K562 (cell line): ENCODE results near the gene SIKE1. TPM values are rescaled to one million over a fixed set of nuclear protein-coding genes. Genes with fewer than 3 reads are reported as not detected.

Experiments used
- ATAC-seq: fragments of 200-7000 bp; cut with Tn5 transposase; 3 replicates; pipeline ENCODE4 v1.9.1; 2020; ENCODE audit warnings: moderate library complexity
- BruUV-seq: library from RNA; stranded (reverse); fragments of 400-500 nt; replicated peaks from 2 replicates; lab custom pipeline; 2021; lab: Mats Ljungman, UMichigan
- CTCF ChIA-PET: fragments of 300-600 bp; formaldehyde crosslinking; extraction: SDS; loops from one replicate; lab custom pipeline; 2021; ENCODE audit warnings: low intra/inter-chr PET ratio; lab: Yijun Ruan, JAX
- POLR2A ChIA-PET: fragments of 300-600, 350-650 bp; sonication (Branson Sonifier 250); formaldehyde crosslinking; extraction: SDS; loops from one replicate; lab custom pipeline; 2021; ENCODE audit warnings: antibody characterized with exemption, inconsistent platforms; lab: Yijun Ruan, JAX
- DNase-seq, 4 experiments: peaks; one replicate each; pipeline versions ENCODE4 v3.0.0 to v3.0.0-alpha.2; 2011 to 2018; ENCODE audit warnings: low spot score in 3 of 4, mixed read lengths in 3 of 4; ENCODE audit errors: extremely low read depth in 1 of 4
- FAIRE-seq: peaks from 2 replicates; lab custom pipeline; 2011; peaks lifted over from hg19 to GRCh38; lab: Jason Lieb, UNC
- H2AFZ ChIP-seq: 2 replicates; pipeline ENCODE4 v1.6.0; 2011; ENCODE audit warnings: low read depth, low read length, control low read depth, inconsistent platforms
- H3K27ac ChIP-seq: fragments of 200-600 bp; 3 replicates; pipeline ENCODE4 v1.8.0; 2011; ENCODE audit warnings: low read depth, mild to moderate bottlenecking, control low read depth, inconsistent platforms, low read length, moderate library complexity, mixed read lengths; ENCODE audit errors: extremely low read depth
- H3K27me3 ChIP-seq, 2 experiments: fragments of 300-600 bp in 1 of 2; 2 replicates in 1 of 2; 3 replicates in 1 of 2; pipeline versions ENCODE4 v1.6.0 to v1.8.0; 2011; ENCODE audit warnings: inconsistent platforms in 2 of 2, low read length in 2 of 2, mild to moderate bottlenecking in 1 of 2, mixed read lengths in 1 of 2, moderate library complexity in 1 of 2; ENCODE audit not compliant: control insufficient read depth in 2 of 2, insufficient read depth in 2 of 2
- H3K36me3 ChIP-seq: fragments of 300-600 bp; 3 replicates; pipeline ENCODE4 v1.8.0; 2011; ENCODE audit warnings: mild to moderate bottlenecking, low read length, inconsistent platforms; ENCODE audit not compliant: control insufficient read depth, insufficient read depth
- H3K4me1 ChIP-seq, 2 experiments: fragments of 200-600 bp in 1 of 2; replicated peaks in 1 of 2; 2 replicates in 1 of 2; 3 replicates in 1 of 2; pipeline versions ENCODE4 v1.5.1 to v1.8.0; 2011; ENCODE audit warnings: inconsistent platforms in 2 of 2, low read length in 2 of 2, mild to moderate bottlenecking in 1 of 2, mixed read lengths in 1 of 2, moderate library complexity in 1 of 2; ENCODE audit not compliant: control insufficient read depth in 2 of 2, insufficient read depth in 2 of 2
- H3K4me2 ChIP-seq: 2 replicates; pipeline ENCODE4 v1.6.1; 2011; ENCODE audit warnings: low read length, control low read depth, inconsistent platforms, mixed read lengths; ENCODE audit not compliant: insufficient read depth
- H3K4me3 ChIP-seq: fragments of 200-600 bp; sonication (generic), shearing (Covaris generic); 2 replicates; pipeline ENCODE4 v1.5.1; 2016; ENCODE audit warnings: control low read depth, inconsistent platforms
- H3K79me2 ChIP-seq: fragments of 200-600 bp; 3 replicates; pipeline ENCODE4 v1.8.0; 2011; ENCODE audit warnings: low read length, inconsistent platforms; ENCODE audit not compliant: control insufficient read depth, insufficient read depth
- H3K9ac ChIP-seq, 2 experiments: 2 replicates each; pipeline versions ENCODE4 v1.6.0 to v1.6.1; 2011; ENCODE audit warnings: low read depth in 2 of 2, low read length in 2 of 2, control low read depth in 1 of 2, inconsistent platforms in 1 of 2, mild to moderate bottlenecking in 1 of 2, mixed read lengths in 1 of 2; ENCODE audit not compliant: insufficient read depth in 1 of 2
- H3K9me1 ChIP-seq: one replicate; pipeline ENCODE4 v1.6.0; 2011; ENCODE audit warnings: inconsistent platforms, mild to moderate bottlenecking, low read length, moderate library complexity; ENCODE audit not compliant: control insufficient read depth, insufficient read depth
- H3K9me3 ChIP-seq: replicated peaks from 2 replicates; pipeline ENCODE4 v1.5.1; 2011; ENCODE audit warnings: low read depth, low read length, inconsistent platforms; ENCODE audit not compliant: control insufficient read depth, insufficient read depth
- H4K20me1 ChIP-seq: replicated peaks from 2 replicates; pipeline ENCODE4 v1.6.1; 2011; ENCODE audit warnings: low read length, inconsistent platforms, mixed read lengths; ENCODE audit not compliant: control insufficient read depth, insufficient read depth
- MAFF ChIP-seq: IDR thresholded peaks from 2 replicates; pipeline ENCODE4 v1.6.1; 2012; ENCODE audit warnings: low read length, improper control_type of control experiment
- MCM7 ChIP-seq, 2 experiments: fragments of 450-650 bp; IDR thresholded peaks; 2 replicates each; pipeline ENCODE4 v1.6.1; 2016 to 2018
- SPI1 ChIP-seq: IDR thresholded peaks from 2 replicates; pipeline ENCODE4 v1.6.1; 2011; ENCODE audit warnings: low read depth, low read length, control low read depth, borderline replicate concordance
- ZFX ChIP-seq: sonication (generic); formaldehyde crosslinking; IDR thresholded peaks from 2 replicates; pipeline ENCODE4 v1.8.0; 2022; ENCODE audit warnings: mild to moderate bottlenecking, missing genetic modification reagents, moderate library complexity
- ZNF12 ChIP-seq: sonication (generic); formaldehyde crosslinking; IDR thresholded peaks from 2 replicates; pipeline ENCODE4 v1.4.0; 2020; ENCODE audit warnings: mild to moderate bottlenecking, missing genetic modification reagents
- WGBS: fragments of 100-300 bp; shearing (Covaris generic); methylation state at CpG from one replicate; pipeline ENCODE4 v1.1.6; 2016; ENCODE audit warnings: low coverage, mixed read lengths; ENCODE audit not compliant: insufficient coverage; ENCODE audit errors: missing lambda C conversion rate; 5-methylcytosine and 5-hydroxymethylcytosine counted together
- in situ Hi-C: fragments of 300-500 bp; cut with MboI; formaldehyde crosslinking; loops from 4 replicates; pipeline ENCODE4 v1.15.0; 2018; ENCODE audit warnings: inconsistent platforms, mixed read lengths
- intact Hi-C: fragments of 100-400 bp; cut with micrococcal nuclease; formaldehyde crosslinking; loops from 2 replicates; pipeline ENCODE4 v1.14.2; 2022
- polyA plus RNA-seq, 8 experiments: library from polyadenylated mRNA; depleted of rRNA in 4 of 8; stranded (reverse) in 5 of 8; unstranded in 3 of 8; fragments of >200 nt; fragmentation: Nextera tagmentation in 2 of 8; fragmentation: Illumina TruSeq in 1 of 8; extraction: Ambion mirVana in 2 of 8; extraction: Trizol in 1 of 8; gene quantifications; 2 replicates each; pipeline versions ENCODE4 v1.2.1 to v1.2.3, GENCODE V29; 2011 to 2014; ENCODE audit warnings: inconsistent platforms in 1 of 8, missing spikeins in 1 of 8
- total RNA-seq, 7 experiments: library from RNA; depleted of rRNA in 6 of 7; stranded (reverse); fragments of >200 nt in 6 of 7; fragmentation: Illumina TruSeq in 2 of 7; extraction: Trizol in 2 of 7; gene quantifications; 2 replicates each; pipeline versions ENCODE4 v1.2.1 to v1.2.3, GENCODE V29; 2011 to 2021; ENCODE audit warnings: low replicate concordance in 1 of 7
- TF ChIP-seq, protein P1 (sequence below), 3 experiments: fragments of 200-800 bp in 1 of 3; fragments of 250-450 bp in 1 of 3; fragments of 450-650 bp in 1 of 3; sonication (Bioruptor Pico) in 1 of 3; sonication (Bioruptor generic) in 1 of 3; formaldehyde crosslinking in 1 of 3; IDR thresholded peaks; 2 replicates each; pipeline versions ENCODE4 v1.6.1 to v1.8.0; 2016 to 2022; ENCODE audit warnings: mild to moderate bottlenecking in 2 of 3, missing genetic modification characterization in 2 of 3, missing compliant biosample characterization in 1 of 3, moderate library complexity in 1 of 3
- TF ChIP-seq, protein P2 (sequence below): fragments of 250-450 bp; sonication (Bioruptor Pico); IDR thresholded peaks from 2 replicates; pipeline ENCODE4 v1.5.0; 2022; ENCODE audit warnings: mild to moderate bottlenecking
- TF ChIP-seq, protein P3 (sequence below), 2 experiments: fragments of 450-650 bp; IDR thresholded peaks; 2 replicates each; pipeline ENCODE4 v1.6.1; 2018; ENCODE audit warnings: mild to moderate bottlenecking in 2 of 2, low read depth in 1 of 2; ENCODE audit not compliant: partially characterized antibody in 2 of 2

Gene SIKE1
- total and polyA plus RNA-seq, 9 of the 15 experiments (the other 6 are each of a cell fraction or from before 2014, with no cell fraction given): 21.8 to 144 (median 76.3) TPM

DNA sequence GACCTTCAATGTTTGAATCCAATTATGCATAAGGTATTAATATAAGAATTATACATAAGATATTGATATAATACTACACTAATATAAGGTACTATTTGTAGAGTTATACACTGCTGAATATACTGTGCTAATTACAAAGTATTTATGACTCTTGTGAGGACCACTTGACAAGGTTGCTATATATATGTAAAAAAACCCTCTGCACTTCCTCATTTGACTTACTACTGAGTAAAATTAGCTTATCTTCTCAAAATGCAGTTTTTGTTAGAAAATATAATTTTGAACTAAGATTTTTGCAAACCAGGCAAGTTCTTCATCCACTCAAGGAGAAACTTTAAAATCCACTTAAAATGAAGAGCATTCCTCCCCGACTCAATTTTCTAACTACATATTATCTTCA, 8.5 kb downstream of the SIKE1 start (continued):
- TF ChIP-seq SPI1: peak; percentile 70; the same call in 1 of the 2 replicates

DNA sequence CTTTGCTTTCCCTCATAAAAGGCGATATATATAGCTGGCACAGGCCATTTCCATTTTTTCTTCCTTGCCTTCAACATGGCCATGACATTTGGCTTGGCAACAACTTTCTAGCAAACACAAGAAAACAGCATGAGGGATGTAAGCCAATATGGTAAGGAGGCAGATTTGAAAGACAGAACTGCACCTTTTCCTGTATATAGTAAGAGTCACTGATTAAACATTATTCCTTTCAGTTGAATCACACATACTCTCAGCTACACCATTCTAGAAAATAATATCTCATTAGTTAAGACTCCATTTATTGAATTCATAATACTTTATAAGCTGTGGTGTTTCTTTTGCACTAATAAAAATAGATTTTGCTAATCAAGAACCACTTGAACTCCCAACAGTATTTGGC, 9.5 kb downstream of the SIKE1 start:
- Histone ChIP-seq H4K20me1 (no peaks in the 10 kb centered on the region), H3K9me3 (no peaks in the 10 kb centered on the region), H3K36me3 (peaks cover 50% of the 10 kb centered on the region), H3K9me1 (no peaks in the 10 kb centered on the region), H2AFZ (no peak overlapping the region), H3K4me1 (no peaks in the 10 kb centered on the region), H3K4me3 (no peak overlapping the region), H3K27me3 (no peaks in the 10 kb centered on the region), H3K4me2 (no peak overlapping the region), H3K9ac (no peak overlapping the region), H3K79me2 (no peaks in the 10 kb centered on the region), H3K27ac (no peak overlapping the region)
- in situ Hi-C loops (no loop called here), intact Hi-C loops (no loop called here)
- no TSS peak for BruUV-seq
- CTCF ChIA-PET: no interaction called here
- POLR2A ChIA-PET: interaction anchor here (1.1 to 2.2 kb wide), 3 partner anchors 9 to 14 kb away, joined by 4 to 9 read pairs (median 7); partner anchors contain the start of genes CSDE1 and SIKE1
- ATAC-seq: no peak
- FAIRE-seq: no peak
- DNase-seq: no peak
- 89% methylated on average over 1 of the region's 1 CpG for WGBS
- TF ChIP-seq MCM7 (IDR thresholded peaks at IDR 0.05) (no peak), ZFX (CRISPR knock-in tag) (no peak), ZNF12 (no peak), MAFF (no peak)
- TF ChIP-seq, protein P1, sequence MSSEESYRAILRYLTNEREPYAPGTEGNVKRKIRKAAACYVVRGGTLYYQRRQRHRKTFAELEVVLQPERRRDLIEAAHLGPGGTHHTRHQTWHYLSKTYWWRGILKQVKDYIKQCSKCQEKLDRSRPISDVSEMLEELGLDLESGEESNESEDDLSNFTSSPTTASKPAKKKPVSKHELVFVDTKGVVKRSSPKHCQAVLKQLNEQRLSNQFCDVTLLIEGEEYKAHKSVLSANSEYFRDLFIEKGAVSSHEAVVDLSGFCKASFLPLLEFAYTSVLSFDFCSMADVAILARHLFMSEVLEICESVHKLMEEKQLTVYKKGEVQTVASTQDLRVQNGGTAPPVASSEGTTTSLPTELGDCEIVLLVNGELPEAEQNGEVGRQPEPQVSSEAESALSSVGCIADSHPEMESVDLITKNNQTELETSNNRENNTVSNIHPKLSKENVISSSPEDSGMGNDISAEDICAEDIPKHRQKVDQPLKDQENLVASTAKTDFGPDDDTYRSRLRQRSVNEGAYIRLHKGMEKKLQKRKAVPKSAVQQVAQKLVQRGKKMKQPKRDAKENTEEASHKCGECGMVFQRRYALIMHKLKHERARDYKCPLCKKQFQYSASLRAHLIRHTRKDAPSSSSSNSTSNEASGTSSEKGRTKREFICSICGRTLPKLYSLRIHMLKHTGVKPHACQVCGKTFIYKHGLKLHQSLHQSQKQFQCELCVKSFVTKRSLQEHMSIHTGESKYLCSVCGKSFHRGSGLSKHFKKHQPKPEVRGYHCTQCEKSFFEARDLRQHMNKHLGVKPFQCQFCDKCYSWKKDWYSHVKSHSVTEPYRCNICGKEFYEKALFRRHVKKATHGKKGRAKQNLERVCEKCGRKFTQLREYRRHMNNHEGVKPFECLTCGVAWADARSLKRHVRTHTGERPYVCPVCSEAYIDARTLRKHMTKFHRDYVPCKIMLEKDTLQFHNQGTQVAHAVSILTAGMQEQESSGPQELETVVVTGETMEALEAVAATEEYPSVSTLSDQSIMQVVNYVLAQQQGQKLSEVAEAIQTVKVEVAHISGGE (CRISPR knock-in tag; IDR thresholded peaks at IDR 0.05): no peak
- TF ChIP-seq, protein P2, sequence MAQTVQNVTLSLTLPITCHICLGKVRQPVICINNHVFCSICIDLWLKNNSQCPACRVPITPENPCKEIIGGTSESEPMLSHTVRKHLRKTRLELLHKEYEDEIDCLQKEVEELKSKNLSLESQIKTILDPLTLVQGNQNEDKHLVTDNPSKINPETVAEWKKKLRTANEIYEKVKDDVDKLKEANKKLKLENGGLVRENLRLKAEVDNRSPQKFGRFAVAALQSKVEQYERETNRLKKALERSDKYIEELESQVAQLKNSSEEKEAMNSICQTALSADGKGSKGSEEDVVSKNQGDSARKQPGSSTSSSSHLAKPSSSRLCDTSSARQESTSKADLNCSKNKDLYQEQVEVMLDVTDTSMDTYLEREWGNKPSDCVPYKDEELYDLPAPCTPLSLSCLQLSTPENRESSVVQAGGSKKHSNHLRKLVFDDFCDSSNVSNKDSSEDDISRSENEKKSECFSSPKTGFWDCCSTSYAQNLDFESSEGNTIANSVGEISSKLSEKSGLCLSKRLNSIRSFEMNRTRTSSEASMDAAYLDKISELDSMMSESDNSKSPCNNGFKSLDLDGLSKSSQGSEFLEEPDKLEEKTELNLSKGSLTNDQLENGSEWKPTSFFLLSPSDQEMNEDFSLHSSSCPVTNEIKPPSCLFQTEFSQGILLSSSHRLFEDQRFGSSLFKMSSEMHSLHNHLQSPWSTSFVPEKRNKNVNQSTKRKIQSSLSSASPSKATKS (CRISPR knock-in tag): no peak
- TF ChIP-seq, protein P3, sequence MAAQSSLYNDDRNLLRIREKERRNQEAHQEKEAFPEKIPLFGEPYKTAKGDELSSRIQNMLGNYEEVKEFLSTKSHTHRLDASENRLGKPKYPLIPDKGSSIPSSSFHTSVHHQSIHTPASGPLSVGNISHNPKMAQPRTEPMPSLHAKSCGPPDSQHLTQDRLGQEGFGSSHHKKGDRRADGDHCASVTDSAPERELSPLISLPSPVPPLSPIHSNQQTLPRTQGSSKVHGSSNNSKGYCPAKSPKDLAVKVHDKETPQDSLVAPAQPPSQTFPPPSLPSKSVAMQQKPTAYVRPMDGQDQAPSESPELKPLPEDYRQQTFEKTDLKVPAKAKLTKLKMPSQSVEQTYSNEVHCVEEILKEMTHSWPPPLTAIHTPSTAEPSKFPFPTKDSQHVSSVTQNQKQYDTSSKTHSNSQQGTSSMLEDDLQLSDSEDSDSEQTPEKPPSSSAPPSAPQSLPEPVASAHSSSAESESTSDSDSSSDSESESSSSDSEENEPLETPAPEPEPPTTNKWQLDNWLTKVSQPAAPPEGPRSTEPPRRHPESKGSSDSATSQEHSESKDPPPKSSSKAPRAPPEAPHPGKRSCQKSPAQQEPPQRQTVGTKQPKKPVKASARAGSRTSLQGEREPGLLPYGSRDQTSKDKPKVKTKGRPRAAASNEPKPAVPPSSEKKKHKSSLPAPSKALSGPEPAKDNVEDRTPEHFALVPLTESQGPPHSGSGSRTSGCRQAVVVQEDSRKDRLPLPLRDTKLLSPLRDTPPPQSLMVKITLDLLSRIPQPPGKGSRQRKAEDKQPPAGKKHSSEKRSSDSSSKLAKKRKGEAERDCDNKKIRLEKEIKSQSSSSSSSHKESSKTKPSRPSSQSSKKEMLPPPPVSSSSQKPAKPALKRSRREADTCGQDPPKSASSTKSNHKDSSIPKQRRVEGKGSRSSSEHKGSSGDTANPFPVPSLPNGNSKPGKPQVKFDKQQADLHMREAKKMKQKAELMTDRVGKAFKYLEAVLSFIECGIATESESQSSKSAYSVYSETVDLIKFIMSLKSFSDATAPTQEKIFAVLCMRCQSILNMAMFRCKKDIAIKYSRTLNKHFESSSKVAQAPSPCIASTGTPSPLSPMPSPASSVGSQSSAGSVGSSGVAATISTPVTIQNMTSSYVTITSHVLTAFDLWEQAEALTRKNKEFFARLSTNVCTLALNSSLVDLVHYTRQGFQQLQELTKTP (IDR thresholded peaks at IDR 0.05; ENCODE audit: low read depth in 1 of 2, partially characterized antibody in 2 of 2): no peak
